Measurements from ENCODE around the gene SF3A2.

SF3A2 gene

GRCh38 chr19:2282062-2282861 lies 45.6 kb downstream of the SF3A2 start, which contains the start of gene PEAK3:
Gene PEAK3 (minus strand): TSS chr19:2282175. CDS start chr19:2280931, 1,244 bp downstream.
- no peak for TF ChIP-seq MAX (IDR thresholded peaks at IDR 0.05; ENCODE audit: low read depth, low read length)
- no peak for TF ChIP-seq POLR2A (IDR thresholded peaks at IDR 0.05; ENCODE audit: extremely low read depth, insufficient read length)
- no peak for TF ChIP-seq MYC (IDR thresholded peaks at IDR 0.05; ENCODE audit: low read depth, low read length)
- no peak for TF ChIP-seq CTCF (IDR thresholded peaks at IDR 0.05; ENCODE audit: low read depth, low read length)
- peak within 1 kb of the TSS; percentile 16 for H3K4me3 ChIP-seq (ENCODE audit: low read depth, low read length)
- peak; percentile 91 for DNase-seq (ENCODE audit: low read depth)

- TF ChIP-seq POLR2A (IDR thresholded peaks at IDR 0.05; ENCODE audit: extremely low read depth, insufficient read length) (no peak), MAX (IDR thresholded peaks at IDR 0.05; ENCODE audit: low read depth, low read length) (no peak), CTCF (IDR thresholded peaks at IDR 0.05; ENCODE audit: low read depth, low read length) (no peak), MYC (IDR thresholded peaks at IDR 0.05; ENCODE audit: low read depth, low read length) (no peak)
- no peak for DNase-seq (ENCODE audit: low read depth)
- H3K4me3 ChIP-seq (ENCODE audit: low read depth, low read length): no peak overlapping the region
Observed at GRCh38 chr19:2282862-2283237, 46.2 kb downstream of the SF3A2 start.

GRCh38 chr19:2283835-2284507 lies 47.3 kb downstream of the SF3A2 start:
- DNase-seq (ENCODE audit: low read depth): no peak
- TF ChIP-seq POLR2A (IDR thresholded peaks at IDR 0.05; ENCODE audit: extremely low read depth, insufficient read length): no peak
- no peak for TF ChIP-seq MAX (IDR thresholded peaks at IDR 0.05; ENCODE audit: low read depth, low read length)
- no peak for TF ChIP-seq MYC (IDR thresholded peaks at IDR 0.05; ENCODE audit: low read depth, low read length)
- no peak for TF ChIP-seq CTCF (IDR thresholded peaks at IDR 0.05; ENCODE audit: low read depth, low read length)
- no peak overlapping the region for H3K4me3 ChIP-seq (ENCODE audit: low read depth, low read length)

- DNase-seq (ENCODE audit: low read depth): no peak
- H3K4me3 ChIP-seq (ENCODE audit: low read depth, low read length): no peak overlapping the region
- no peak for TF ChIP-seq MYC (IDR thresholded peaks at IDR 0.05; ENCODE audit: low read depth, low read length)
- no peak for TF ChIP-seq CTCF (IDR thresholded peaks at IDR 0.05; ENCODE audit: low read depth, low read length)
- no peak for TF ChIP-seq MAX (IDR thresholded peaks at IDR 0.05; ENCODE audit: low read depth, low read length)
- TF ChIP-seq POLR2A (IDR thresholded peaks at IDR 0.05; ENCODE audit: extremely low read depth, insufficient read length): no peak
Observed at GRCh38 chr19:2286402-2287140, 49.9 kb downstream of the SF3A2 start.

GRCh38 chr19:2287585-2288337 lies 51.1 kb downstream of the SF3A2 start:
- DNase-seq (ENCODE audit: low read depth): peak; percentile 47
- TF ChIP-seq MAX (IDR thresholded peaks at IDR 0.05; ENCODE audit: low read depth, low read length): no peak
- no peak for TF ChIP-seq POLR2A (IDR thresholded peaks at IDR 0.05; ENCODE audit: extremely low read depth, insufficient read length)
- no peak overlapping the region for H3K4me3 ChIP-seq (ENCODE audit: low read depth, low read length)
